Gastroesophageal sphincter (tissue), 3 donors: ENCODE results near the gene LST1.

Experiments
- CTCF ChIP-seq, 4 experiments: fragments of 200-600 bp in 2 of 4; fragments of 450-650 bp in 2 of 4; sonication (generic) in 1 of 4; IDR thresholded peaks; one replicate each; pipeline ENCODE4 v1.5.1; 2017 to 2019; ENCODE audit warnings: antibody characterized with exemption in 4 of 4, mild to moderate bottlenecking in 2 of 4, moderate library complexity in 2 of 4
- POLR2A ChIP-seq, 2 donors: fragments of 450-650 bp; IDR thresholded peaks; one replicate each; pipeline ENCODE4 v1.6.1; 2017; ENCODE audit warnings: antibody characterized with exemption in 2 of 2, mild to moderate bottlenecking in 2 of 2, moderate library complexity in 1 of 2

GRCh38 chr6:31581434-31582229, 4.4 kb upstream of the LST1 start:
- TF ChIP-seq CTCF (IDR thresholded peaks at IDR 0.05) (no peak), POLR2A (IDR thresholded peaks at IDR 0.05) (no peak)
